CD1c-positive myeloid dendritic cell (primary cell): Measurements from ENCODE around the gene PLTP.
"Not testable (repeated sequence)": the region's sequence is repeated elsewhere in the genome, so short reads cannot be mapped to it uniquely, and the experiment has no call there.

ENCODE experiments used
- DNase-seq: peaks from one replicate; pipeline ENCODE4 v3.0.0-alpha.2; 2016; ENCODE audit errors: extremely low spot score

The PLTP gene

DNA sequence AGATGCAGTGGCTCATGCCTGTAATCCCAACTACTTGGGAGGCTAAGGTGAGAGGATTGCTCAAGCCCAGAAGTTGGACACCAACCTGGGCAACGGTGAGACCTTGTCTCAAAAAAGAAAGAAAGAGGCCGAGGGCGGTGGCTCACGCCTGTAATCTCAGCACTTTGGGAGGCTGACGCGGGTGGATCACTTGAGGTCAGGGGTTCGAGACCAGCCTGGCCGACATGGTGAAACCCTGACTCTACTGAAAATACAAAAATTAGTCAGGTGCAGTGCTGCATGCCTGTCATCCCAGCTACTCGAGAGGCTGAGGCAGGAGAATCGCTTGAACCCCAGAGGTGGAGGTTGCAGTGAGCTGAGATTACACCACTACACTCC lies 37.9 kb downstream of the PLTP start:
- not testable (repeated sequence) for DNase-seq

DNA sequence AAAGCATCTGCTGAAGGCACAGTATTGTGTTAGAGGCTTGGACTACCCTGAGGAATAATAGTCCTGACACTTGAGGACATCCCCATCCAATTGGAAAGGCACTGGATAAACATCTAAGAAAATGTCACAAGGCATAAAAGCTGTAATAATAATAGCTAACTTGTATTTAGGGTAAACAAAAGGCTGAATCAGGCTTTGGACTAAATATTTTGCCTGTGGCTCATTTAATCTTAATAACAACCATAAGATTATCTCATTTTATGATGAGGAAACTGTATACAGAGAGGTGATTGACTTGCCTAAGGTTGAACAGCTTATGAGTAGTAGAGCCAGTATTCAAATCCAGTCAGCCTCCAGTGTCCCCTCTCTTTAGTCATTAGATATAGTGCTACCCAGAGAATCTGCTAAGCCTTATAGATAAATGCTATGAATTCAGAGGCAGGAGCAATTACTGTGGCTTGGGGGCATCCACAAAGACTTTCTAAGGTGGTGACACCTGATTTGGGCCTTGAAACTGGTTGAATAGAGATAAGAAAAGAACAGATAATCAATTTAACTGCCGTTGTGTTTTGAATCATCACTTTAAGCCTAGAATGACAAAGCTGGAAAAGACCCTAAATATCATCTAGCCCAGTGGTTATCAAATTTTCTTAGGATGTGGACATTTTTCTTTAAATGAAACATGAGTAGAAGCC lies 38.4 kb downstream of the PLTP start:
- no peak for DNase-seq

DNA sequence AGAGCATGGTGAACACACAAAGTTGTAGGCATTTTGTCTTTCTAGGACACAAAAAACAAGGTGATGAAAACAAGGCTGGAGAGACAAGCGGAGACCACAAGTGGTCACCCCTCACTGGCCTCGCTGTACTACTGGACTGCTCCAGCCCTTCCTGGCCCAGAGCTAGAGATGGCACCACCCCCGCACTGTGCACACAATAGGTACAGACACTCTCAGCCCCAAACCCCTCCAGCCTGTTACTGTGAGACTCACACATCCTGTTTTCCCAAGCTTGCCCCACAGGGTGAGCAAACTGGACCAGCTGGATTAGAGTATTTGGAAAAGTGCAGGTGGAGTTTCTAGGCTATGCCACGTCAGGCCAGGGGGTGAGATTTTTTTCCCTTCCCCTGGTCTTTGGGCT lies 39.3 kb downstream of the PLTP start:
- DNase-seq: no peak

DNA sequence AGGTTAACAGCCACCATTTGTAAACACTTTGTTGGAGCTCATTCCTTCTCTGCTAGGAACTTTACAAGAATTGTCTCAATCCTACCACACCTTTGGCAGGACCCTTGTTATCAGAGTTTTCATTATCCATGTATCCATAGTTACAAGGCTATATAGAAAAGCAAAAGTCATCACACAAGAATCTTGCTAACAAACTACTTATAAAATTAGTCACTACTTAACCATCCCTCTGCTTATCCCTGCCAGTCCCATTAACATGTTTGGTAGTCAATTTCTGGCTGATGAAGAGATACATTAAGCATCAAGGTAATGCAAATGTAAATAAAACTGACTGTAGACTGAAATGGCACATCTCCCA lies 44.2 kb downstream of the PLTP start:
- DNase-seq: no peak

DNA sequence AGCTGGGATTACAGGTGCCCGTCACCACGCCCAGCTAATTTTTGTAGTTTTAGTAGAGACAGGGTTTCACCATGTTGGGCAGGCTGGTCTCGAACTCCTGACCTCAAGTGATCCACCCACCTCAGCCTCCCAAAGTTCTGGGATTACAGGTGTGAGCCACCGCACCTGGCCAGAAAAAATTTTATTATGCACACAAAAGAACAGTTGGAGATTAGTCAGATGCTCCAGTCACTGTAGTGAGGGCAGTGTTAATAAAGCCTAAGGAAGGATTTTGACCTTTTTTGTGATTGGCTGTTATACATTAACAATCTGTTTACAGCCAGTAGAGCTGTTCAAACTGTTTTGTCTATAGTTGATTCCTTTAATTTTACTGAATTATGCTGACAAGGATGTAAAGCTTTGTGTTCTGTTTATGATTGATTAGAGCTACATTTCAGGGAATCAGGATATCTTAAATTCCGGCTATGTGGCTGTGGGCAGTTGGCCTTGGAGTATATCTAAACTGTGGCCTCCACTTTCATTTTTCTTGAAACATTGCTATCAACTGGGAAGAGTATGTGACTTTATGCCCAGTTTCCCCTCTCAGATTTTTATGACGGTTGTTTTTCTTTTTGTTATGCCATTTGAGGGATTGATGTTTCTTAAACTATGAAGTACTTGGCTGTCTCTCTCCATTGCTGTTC lies 44.7 kb downstream of the PLTP start:
- no peak for DNase-seq

DNA sequence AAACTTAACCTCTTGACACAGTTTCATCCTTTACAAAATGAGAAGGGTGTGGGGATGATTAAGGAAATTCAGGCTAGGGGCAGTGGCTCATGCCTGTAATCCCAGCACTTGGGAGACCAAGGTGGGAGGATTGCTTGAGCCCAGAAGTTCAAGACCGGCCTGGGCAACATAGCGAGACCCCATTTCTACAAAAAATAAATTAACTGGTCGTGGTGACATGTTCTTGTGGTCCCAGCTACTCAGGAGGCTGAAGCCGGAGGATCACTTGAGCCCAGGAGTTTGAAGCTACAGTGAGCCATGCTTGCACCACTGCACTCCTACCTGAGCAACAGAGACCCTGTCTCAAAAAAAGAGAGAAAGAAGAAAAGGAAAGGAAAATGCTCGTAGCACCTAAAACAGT lies 45.5 kb downstream of the PLTP start:
- no peak for DNase-seq

DNA sequence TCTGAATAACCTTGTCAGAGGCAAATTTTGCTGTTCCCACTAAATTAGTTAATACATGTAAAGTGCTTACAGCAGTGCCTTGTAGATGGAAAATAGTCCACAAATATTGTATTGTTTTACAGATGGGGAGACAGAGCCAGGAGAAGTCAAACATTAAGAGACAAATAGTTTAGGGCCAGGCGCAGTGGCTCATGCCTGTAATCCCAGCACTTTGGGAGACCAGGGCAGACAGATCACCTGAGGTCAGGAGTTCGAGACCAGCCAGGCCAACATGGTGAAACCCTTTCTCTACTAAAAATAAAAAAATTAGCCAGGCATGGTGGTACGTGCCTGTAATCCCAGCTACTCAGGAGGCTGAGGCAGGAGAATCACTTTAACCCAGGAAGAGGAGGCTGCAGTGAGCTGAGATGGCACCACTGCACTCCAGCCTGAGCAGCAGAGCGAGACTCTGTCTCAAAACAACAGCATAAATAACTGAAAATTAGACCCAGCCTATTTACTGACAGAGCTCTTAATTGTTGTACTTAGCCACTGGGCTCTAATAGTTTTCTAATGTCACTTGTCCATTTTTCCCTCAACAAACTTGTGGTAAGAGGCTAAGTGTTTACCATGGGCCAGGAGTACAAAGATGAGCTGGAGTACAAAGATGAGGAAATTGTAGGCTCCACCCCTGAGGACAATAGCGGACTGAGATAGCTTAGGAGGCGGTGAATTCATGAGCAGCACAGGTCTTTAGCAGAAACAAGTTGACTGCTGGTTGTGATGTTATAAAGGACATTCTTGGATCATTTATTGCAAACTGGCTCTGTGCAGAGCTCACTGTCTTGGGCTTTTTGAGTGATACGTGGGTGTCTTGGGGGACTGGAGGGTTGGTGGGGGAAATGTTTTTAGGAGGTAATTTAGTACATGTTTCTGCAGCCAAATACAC lies 48.1 kb downstream of the PLTP start:
- no peak for DNase-seq

DNA sequence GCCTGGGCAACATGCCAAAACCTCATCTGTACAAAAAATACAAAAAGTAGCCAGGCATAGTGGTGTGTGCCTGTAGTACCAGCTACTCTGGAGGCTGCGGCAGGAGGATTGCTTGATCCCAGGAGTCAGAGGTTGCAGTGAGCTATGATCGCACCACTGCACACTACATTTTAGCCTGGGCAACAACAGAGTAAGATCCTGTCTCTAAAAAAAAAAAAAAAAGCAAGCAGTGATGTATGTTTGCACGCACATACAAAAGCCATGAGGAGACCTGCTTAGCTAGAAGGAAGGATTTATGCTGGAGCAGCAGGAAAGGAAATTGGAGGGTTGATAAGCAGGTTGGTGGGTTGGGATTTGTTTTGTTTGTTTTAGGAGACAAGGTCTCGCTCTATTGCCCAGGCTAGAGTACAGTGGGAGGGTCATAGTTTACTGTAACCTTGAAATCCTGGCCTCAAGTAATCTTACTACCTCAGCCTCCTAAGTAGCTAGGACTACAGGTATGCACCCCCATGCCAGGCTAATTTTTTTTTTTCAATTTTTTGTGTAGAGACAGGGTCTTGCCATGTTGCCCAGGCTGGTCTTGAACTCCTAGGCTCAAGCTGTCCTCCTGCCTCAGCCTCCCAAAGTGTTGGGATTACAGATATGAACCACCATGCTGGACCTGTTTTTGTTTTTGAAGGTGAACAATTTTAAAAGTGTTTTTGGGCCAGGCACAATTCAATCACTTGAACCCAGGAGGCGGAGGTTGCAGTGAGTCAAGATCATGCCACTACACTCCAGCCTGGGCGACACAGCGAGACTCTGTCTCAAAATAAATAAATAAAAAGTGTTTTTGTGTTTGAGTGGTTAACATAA lies 50.5 kb downstream of the PLTP start:
- no peak for DNase-seq

DNA sequence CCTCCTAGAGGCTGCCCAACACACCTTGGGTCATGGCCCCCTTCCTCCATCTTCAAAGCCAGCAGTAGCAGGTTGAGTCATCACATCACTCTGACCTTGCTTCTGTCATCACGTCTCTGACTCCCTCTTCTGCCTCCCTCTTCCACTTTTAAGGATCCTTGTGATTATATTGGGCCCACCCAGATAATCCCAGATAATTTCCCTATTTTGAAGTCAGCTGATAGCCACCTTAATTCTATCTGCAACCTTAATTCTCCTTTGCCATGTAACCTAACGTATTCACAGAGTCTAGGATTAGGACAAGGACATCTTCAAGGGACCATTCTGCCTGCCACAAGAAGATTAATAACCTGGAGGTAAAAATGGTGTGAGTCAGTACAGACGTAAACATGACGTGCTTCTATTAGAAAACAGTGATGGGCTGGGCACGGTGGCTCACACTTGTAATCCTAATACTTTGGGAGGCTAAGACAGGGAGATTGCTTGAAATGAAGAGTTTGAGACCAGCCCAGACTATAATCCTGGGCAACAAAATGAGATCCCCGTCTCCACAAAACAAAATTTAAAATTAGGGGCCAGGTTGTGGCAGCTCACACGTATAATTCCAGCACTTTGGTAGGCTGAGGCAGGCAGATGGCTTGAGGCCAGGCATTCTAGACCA lies 51.3 kb downstream of the PLTP start:
- DNase-seq: no peak

DNA sequence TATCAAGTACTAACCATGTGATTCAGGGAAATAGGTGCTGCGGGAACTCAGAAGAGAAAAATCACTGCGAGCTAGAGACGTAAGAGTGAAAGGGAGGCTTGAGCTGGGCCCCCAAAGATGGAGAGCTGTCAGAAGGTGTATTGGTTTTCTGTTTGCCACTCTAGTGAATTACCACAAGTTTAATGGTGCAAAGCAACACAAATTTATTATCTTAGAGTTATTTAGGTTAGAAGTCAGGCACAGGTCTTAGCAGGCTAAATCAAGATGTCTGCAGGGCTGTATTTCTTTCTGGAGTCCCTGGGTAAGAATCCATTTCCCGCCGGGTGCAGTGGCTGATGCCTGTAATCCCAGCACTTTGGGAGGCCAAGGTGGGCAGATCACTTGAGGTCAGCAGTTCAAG lies 52.0 kb downstream of the PLTP start:
- DNase-seq: no peak

DNA sequence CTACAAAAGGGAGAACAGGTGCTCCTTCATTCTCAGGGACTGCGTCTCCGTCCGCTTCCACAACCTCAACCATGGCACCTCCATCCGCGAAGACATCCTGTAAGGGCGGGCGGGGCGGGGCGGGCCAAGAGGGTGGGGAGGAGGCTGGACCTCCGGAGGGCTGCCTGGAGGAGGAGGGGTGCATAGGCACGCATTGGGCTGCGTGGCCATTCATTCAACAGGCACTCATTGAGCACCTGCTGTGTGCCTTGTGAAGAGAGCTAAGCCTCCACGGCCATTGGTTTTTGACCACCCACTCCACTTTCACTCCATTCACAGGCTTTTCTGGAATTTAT lies 54.1 kb downstream of the PLTP start:
- no peak for DNase-seq

DNA sequence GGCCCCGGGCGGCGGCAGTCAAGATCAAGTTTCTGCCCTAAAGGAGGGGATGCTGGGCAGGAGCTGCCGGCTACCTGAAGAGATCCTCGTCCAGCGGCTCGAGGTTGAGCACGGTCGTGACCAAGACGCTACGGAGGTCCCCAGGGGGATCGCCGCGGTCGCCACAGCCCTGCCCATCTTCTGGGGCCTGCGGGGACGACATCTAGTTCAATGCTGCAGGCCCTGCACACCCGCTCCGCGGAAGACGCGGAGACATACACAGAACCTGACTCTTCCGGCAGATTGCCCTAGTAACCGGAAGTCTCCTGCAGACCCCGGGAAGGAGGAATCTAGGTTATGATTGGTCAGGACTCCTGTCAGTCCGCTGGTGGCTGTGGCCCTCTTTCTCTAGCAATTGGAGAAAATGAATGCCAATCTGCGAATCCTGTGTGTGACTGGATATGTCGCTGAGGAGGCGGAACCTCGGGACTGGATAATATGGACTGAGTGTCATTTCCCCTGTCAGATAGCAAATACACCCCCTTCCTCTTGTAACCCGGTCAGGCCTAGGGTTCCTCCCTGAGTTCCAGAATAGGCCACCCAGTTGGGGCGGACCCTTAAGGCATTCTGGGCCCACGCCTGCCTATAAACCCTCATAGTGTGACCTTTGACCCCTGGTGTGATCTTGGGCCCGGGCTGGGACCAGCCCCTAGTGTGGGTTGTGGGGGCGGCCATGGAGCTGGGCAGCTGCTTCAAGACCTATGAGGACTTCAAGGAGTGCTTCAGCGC lies 54.7 kb downstream of the PLTP start, which contains the start of the genes ACOT8 and ZSWIM3:
ACOT8 (minus strand) TSS at position 279 of the 768 bp plus-strand sequence; CDS start at position 202, 77 bp downstream.
ZSWIM3 (plus strand) TSS at position 501 of the 768 bp plus-strand sequence; CDS start at position 713, 212 bp downstream.
- DNase-seq: peak; percentile 100

DNA sequence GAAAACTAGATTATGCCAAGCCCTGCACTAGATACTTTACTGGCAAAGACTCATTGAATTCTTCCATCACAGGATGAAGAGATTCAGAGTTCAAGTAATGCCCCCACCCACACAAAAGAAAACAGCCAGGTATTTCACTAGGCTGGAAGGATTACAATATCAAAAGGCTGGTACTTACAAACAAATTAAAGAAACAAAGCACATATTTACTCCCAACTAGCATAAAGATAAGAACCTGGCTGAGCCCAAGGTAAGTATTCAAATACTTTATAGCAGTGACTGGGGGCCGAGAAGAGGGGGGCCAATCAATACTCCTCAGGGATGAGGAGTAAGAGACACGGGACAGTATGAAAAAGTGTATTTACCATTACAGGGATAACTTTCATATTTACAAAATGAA lies 58.5 kb downstream of the PLTP start:
- no peak for DNase-seq

DNA sequence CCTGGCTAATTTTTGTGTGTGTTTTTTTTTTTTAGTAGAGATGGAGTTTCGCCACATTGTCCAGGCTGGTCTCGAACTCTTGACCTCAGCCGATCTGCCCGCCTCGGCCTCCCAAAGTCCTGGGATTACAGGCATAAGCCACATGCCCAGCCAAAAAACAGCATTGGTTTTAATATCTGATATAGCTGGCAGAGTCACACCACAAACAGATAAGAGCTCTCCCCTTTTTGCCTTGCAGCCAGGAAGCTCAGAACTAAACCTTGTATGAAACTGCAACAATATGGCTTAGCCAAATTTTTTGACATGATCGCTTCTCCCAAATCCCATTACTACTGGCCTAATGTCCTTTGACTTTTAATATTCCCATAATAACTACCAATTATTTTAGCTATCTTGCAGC lies 59.6 kb downstream of the PLTP start:
- DNase-seq: no peak

DNA sequence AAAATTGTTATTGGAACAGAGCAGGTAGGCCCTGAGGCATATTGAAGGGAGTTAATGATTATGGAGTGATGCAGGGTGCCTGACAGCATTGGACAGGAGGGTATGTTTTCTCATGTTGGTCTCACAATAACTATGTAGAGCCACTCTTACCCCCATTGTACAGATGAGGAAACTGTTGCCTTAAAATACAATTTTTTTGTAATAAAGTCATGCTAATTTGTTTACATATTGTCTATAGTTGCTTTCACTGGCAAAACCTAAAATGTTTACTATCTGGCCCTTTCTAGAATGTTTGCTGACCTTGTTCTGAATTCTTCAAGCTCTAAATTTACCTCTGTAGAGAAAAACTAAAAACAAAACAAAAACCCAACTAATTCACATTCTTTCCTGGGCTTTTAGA lies 60.5 kb downstream of the PLTP start:
- DNase-seq: no peak

DNA sequence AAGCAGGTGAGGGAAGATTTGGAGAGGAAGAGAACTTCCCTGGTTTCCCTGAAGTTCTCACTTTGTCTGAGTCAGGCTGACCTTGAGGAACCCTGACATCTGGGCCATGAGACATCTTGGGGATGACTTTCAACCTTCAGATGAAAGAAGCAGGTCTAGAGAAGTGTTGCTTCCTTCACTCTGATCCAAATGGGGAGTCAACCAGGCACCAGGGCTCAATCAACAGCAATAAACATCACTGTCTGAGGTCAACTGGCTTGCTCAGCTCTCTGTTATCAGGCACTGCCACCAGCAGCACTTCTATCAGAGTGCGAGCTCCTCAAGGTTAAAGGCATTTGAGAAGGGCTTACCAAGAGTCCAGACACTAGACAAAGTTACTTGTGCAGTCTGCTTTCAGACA lies 61.0 kb downstream of the PLTP start:
- DNase-seq: no peak

DNA sequence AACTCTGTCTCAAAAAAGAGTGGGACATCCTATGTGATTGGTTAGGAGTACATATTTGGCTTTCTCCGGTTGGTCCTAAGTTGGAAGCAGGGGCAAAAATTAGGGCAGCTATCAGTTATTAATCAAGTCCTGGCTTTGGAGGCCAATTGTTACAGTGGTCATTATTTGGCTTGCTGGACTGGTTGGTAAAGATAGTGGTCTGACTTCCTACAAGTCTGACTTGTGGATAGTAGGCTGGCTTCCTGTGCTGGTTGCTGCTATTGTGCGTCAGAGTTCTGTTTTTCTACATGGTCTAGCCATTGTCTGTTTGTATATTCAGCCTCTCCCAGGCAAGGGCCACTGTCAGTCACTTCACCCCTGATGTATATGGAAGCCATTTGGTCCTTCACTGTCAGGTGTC lies 61.7 kb downstream of the PLTP start:
- DNase-seq: no peak

DNA sequence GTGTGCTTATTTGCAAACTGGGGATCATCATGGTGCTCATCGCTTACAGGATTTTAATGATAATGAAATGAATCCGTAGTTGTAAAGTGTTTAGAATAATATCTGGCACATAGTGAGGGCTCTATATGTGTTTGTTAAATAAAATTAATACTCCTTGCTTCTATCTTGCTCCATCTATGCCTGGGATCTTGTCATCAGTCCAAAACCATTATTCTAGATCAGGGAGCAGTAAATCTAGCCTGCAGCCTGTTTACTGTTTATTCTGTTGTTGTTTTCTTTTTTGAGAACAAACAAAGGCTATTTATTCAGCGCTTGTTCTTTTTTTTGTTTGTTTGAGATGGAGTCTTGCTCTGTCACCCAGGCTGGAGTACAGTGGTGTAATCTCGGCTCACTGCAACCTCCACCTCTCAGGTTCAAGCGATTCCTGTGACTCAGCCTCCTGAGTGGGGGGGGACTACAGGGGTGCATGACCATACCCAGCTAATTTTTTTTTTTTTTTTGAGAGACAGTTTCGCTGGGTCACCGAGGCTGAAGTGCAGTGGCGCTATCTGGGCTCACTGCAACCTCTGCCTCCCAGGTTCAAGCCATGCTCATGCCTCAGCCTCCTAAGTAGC lies 62.9 kb downstream of the PLTP start:
- DNase-seq: no peak
